ENCODE measurements around the gene WRNIP1. TPM values are rescaled to one million over a fixed set of nuclear protein-coding genes. Genes with fewer than 3 reads are reported as not detected.

Gene WRNIP1
- total RNA-seq, 4 donors from 2014 or later: 66.0 to 75.6 (median 69.9) TPM

DNA sequence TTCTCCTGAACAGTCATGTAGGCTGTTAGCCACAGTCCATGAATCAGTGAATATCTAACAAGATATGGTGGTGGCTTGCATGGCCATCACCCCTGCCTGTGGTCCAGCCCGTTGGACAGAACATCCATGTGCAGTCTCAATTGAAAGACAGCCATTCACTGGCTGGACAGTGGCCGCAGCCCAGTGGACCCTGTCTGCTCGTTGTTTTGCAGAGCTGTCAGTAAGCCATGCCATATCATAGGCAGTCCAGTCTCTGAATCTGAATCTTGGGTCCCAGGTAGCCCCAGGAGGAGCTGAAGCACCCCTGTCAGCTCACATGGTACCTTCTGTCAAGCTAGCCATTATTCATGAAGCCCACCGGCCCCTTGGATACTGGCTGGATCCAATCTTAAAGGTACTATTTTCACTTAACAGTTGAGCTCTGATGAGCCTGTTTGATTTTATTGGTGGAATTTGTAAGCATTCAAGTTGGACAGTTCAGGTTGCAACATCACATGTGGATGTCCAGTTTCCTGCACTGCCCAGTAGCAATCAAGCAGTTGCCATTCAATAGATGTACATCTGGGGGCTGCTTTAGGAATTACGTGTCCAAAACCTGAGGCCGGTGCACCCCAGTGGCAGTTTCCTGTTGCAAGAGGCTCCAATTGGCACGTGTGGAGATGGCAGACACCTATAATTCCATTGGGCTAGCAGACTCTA, 38.7 kb downstream of the WRNIP1 start:
- Histone ChIP-seq H3K27me3 (no peaks in the 10 kb centered on the region), H3K4me1 (peaks cover 4 to 45% (median 6%) of the 10 kb centered on the region in 3 donors), H3K36me3 (no peaks in the 10 kb centered on the region), H3K4me3 (no peak overlapping the region), H3K9me3 (no peaks in the 10 kb centered on the region), H3K27ac (no peak overlapping the region)
- intact Hi-C loops (cut with DNase I): no loop called here
- TF ChIP-seq, protein P1, sequence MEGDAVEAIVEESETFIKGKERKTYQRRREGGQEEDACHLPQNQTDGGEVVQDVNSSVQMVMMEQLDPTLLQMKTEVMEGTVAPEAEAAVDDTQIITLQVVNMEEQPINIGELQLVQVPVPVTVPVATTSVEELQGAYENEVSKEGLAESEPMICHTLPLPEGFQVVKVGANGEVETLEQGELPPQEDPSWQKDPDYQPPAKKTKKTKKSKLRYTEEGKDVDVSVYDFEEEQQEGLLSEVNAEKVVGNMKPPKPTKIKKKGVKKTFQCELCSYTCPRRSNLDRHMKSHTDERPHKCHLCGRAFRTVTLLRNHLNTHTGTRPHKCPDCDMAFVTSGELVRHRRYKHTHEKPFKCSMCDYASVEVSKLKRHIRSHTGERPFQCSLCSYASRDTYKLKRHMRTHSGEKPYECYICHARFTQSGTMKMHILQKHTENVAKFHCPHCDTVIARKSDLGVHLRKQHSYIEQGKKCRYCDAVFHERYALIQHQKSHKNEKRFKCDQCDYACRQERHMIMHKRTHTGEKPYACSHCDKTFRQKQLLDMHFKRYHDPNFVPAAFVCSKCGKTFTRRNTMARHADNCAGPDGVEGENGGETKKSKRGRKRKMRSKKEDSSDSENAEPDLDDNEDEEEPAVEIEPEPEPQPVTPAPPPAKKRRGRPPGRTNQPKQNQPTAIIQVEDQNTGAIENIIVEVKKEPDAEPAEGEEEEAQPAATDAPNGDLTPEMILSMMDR (IDR thresholded peaks at IDR 0.05): no peak
- no peak for TF ChIP-seq POLR2A (IDR thresholded peaks at IDR 0.05)
- DNase-seq: no peak
- WGBS, 2 donors: 88 to 90% methylated on average over 5 to 6 of the region's 7 CpGs

DNA sequence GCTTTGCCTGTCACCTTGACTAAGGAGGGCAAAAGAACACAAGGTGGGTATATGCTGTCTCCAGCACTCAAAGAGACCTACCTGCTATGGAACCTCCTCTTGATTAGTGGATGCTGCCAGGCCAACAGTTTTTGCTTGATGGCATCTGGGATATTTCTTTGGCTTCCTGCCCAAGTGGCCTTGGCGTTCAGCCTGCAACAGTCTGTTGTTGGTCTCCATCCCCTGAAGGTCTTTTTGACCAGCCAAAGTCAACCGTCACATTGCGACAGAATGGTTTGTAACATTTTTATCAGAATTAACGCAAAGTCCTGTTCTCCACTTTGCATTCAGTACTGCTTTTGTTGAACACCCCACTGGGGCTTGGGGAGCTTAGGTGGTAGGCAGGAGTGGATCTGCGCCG, 39.3 kb downstream of the WRNIP1 start:
- DNase-seq: no peak
- 71 to 75% methylated on average over 4 to 6 of the region's 6 CpGs for WGBS, 2 donors

DNA sequence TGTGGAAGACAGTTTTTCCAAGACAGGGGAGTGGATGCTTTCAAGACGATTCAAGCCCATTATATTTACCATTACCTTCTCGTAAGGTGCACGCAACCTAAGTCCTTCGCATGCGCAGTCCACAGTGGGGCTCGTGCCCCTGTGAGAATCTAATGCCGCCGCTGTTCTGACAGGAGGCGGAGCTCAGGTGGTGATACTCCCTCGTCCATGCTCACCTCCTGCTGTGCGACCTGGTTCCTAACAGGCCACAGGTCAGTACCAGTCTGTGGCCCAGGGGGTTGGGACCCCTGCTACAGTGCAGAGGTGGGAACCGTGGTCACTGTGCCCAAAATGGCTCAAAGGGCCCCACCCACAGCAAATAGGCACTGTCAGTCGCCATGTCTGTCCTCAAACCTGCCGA, 39.8 kb downstream of the WRNIP1 start:
- H3K27me3 ChIP-seq: no peaks in the 10 kb centered on the region
- H3K4me3 ChIP-seq: no peak overlapping the region
- no peaks in the 10 kb centered on the region for H3K36me3 ChIP-seq
- intact Hi-C loops (cut with DNase I): no loop called here
- H3K4me1 ChIP-seq: peaks cover 6 to 44% (median 10%) of the 10 kb centered on the region in 3 donors
- no peak for DNase-seq
- H3K9me3 ChIP-seq: no peaks in the 10 kb centered on the region
- 95 to 97% methylated on average over 8 to 11 of the region's 14 CpGs for WGBS, 2 donors
- no peak overlapping the region for H3K27ac ChIP-seq
- TF ChIP-seq POLR2A (IDR thresholded peaks at IDR 0.05): no peak
- TF ChIP-seq, protein P1 (IDR thresholded peaks at IDR 0.05): no peak

More for the DNA sequence above, 39.3 kb downstream of the WRNIP1 start:
- Histone ChIP-seq H3K27me3 (no peaks in the 10 kb centered on the region), H3K4me1 (peaks cover 6 to 45% (median 9%) of the 10 kb centered on the region in 3 donors), H3K27ac (no peak overlapping the region), H3K9me3 (no peaks in the 10 kb centered on the region), H3K4me3 (no peak overlapping the region), H3K36me3 (no peaks in the 10 kb centered on the region)
- TF ChIP-seq, protein P1 (IDR thresholded peaks at IDR 0.05): no peak
- no peak for TF ChIP-seq POLR2A (IDR thresholded peaks at IDR 0.05)
- intact Hi-C loops (cut with DNase I): no loop called here

DNA sequence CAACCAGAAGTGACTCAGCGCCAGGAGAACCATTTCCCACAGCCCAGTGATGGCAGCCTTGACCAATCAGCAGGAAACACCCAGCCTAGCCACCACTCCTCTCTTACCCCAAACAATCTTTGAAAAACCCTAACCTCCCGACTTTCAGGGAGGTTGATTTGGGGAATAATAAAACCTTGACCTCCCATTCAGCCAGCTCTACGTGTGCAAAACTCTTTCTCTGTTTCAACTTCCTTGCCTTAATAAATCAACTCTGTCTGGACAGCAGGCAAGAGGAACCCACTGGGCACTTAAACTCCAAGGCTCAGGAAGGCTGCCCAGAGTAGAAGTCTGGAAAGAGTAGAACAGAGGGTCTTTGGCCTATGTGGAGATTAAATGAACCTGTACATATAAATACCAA, 41.5 kb downstream of the WRNIP1 start:
- Histone ChIP-seq H3K9me3 (no peaks in the 10 kb centered on the region), H3K27ac (peak overlapping the region in 2 of 4 donors; percentile 82 to 85), H3K27me3 (no peaks in the 10 kb centered on the region), H3K4me1 (peaks cover 6 to 56% (median 17%) of the 10 kb centered on the region in 3 donors), H3K36me3 (no peaks in the 10 kb centered on the region), H3K4me3 (no peak overlapping the region)
- 59 to 75% methylated on average over 3 of the region's 3 CpGs for WGBS, 2 donors
- TF ChIP-seq, protein P1 (IDR thresholded peaks at IDR 0.05): no peak
- TF ChIP-seq POLR2A (IDR thresholded peaks at IDR 0.05): no peak
- intact Hi-C loops (cut with DNase I): no loop called here
- no peak for DNase-seq

DNA sequence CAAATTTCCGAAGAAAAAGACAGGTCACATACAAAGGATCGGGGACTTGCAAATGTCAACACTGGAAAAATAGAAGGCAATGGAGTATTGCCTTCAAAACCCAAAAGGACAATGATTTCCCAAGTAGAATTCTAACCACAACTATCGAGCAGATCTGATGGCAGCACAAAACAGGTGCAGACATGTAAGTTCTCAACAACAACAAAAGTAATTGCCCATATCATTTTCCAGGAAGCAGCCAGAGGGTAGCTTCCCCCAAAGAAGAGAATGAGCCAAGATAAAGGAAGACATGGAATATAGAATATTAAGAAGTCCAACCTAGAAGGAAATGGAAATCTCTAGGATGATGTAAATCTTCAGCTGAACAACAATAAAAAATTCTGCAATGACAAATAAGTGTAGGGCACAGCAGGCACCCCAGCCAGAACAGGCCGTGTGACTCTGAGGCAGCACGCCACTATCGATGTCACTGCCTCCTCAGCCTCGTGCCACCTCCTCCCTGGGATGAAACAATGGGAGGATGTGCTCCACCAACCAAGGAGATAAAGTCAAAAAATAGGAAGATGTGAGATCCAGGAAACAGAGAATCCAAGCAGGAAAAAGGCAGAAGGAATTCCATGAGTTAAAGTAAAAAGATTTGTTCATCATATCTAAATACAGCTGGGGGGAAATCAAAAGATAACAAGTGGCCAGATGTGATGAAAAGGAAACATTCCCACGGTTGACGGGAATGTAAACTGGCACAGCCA, 42.3 kb downstream of the WRNIP1 start:
- no peak for DNase-seq
- H3K4me1 ChIP-seq: peaks cover 6 to 56% (median 17%) of the 10 kb centered on the region in 3 donors
- no peaks in the 10 kb centered on the region for H3K9me3 ChIP-seq
- H3K27me3 ChIP-seq: no peaks in the 10 kb centered on the region
- H3K27ac ChIP-seq: peak overlapping the region; percentile 12 to 85 (median 50)
- WGBS, 2 donors: 43 to 58% methylated on average over 9 of the region's 9 CpGs
- H3K4me3 ChIP-seq: no peak overlapping the region
- TF ChIP-seq, protein P1 (IDR thresholded peaks at IDR 0.05): no peak
- TF ChIP-seq POLR2A (IDR thresholded peaks at IDR 0.05): no peak
- no peaks in the 10 kb centered on the region for H3K36me3 ChIP-seq
- intact Hi-C loops (cut with DNase I): no loop called here

Measured in esophagus squamous epithelium (tissue), 5 donors.